IMR-90 (cell line): ENCODE data around the gene SEMA4D.

Source experiments
- BHLHE40 ChIP-seq: fragments of 150-350 bp; IDR thresholded peaks from 2 replicates; pipeline ENCODE4 v1.6.1; 2016; ENCODE audit warnings: mild to moderate bottlenecking, low read depth, low read length
- CEBPB ChIP-seq: IDR thresholded peaks from 2 replicates; pipeline ENCODE4 v1.6.1; 2012; ENCODE audit warnings: low read depth, low read length, improper control_type of control experiment
- CHD1 ChIP-seq: IDR thresholded peaks from 2 replicates; pipeline ENCODE4 v1.6.1; 2012; ENCODE audit warnings: low read depth, low read length, improper control_type of control experiment
- CTCF ChIP-seq: conservative IDR thresholded peaks from 2 replicates; pipeline ENCODE4 v1.5.1; 2012; ENCODE audit warnings: mild to moderate bottlenecking, low read depth, low read length, improper control_type of control experiment
- MAFK ChIP-seq: IDR thresholded peaks from 2 replicates; pipeline ENCODE4 v1.6.1; 2012; ENCODE audit warnings: low read depth, low read length, improper control_type of control experiment
- MAZ ChIP-seq: IDR thresholded peaks from 2 replicates; pipeline ENCODE4 v1.6.1; 2012; ENCODE audit warnings: low read depth, mild to moderate bottlenecking, low read length, improper control_type of control experiment, moderate library complexity, borderline replicate concordance
- MXI1 ChIP-seq: IDR thresholded peaks from 2 replicates; pipeline ENCODE4 v1.6.1; 2012; ENCODE audit warnings: low read depth, mild to moderate bottlenecking, low read length, moderate library complexity, borderline replicate concordance
- NFE2L2 ChIP-seq: fragments of 150-350 bp; IDR thresholded peaks from 2 replicates; pipeline ENCODE4 v1.6.1; 2016; ENCODE audit warnings: low read depth, mild to moderate bottlenecking, low read length
- POLR2A ChIP-seq: IDR thresholded peaks from 2 replicates; pipeline ENCODE4 v1.6.1; 2012; ENCODE audit warnings: mild to moderate bottlenecking, low read depth, low read length
- RAD21 ChIP-seq: IDR thresholded peaks from 2 replicates; pipeline ENCODE4 v1.6.1; 2012; ENCODE audit warnings: low read length, improper control_type of control experiment
- RCOR1 ChIP-seq: IDR thresholded peaks from 2 replicates; pipeline ENCODE4 v1.6.1; 2012; ENCODE audit warnings: mild to moderate bottlenecking, low read length, improper control_type of control experiment; ENCODE audit not compliant: insufficient replicate concordance
- RFX5 ChIP-seq: IDR thresholded peaks from 2 replicates; pipeline ENCODE4 v1.8.0; 2012; ENCODE audit warnings: low read depth, mild to moderate bottlenecking, low read length, moderate library complexity
- SMC3 ChIP-seq: fragments of 150-350 bp; IDR thresholded peaks from 2 replicates; pipeline ENCODE4 v1.6.1; 2016; ENCODE audit warnings: low read depth, mild to moderate bottlenecking, antibody characterized with exemption, low read length, moderate library complexity
- USF2 ChIP-seq: fragments of 150-350 bp; IDR thresholded peaks from 2 replicates; pipeline ENCODE4 v1.6.1; 2017; ENCODE audit warnings: mild to moderate bottlenecking, antibody characterized with exemption, low read length, low read depth

GRCh38 chr9:89380437-89381307 is 117.2 kb downstream of the SEMA4D start:
- TF ChIP-seq POLR2A (no peak), CTCF (no peak), RAD21 (no peak), BHLHE40 (no peak), RFX5 (no peak), NFE2L2 (no peak), MAFK (no peak), CHD1 (no peak), MXI1 (no peak), SMC3 (no peak), USF2 (no peak), CEBPB (no peak), RCOR1 (no peak), MAZ (no peak)
